K562 (cell line): ENCODE data around the gene MYOZ1. TPM values are rescaled to one million over a fixed set of nuclear protein-coding genes. Genes with fewer than 3 reads are reported as not detected.

Source experiments
- ARNT ChIP-seq, 2 experiments: fragments of 450-650 bp; IDR thresholded peaks; 2 replicates each; pipeline ENCODE4 v1.6.1; 2016; ENCODE audit warnings: mild to moderate bottlenecking in 1 of 2
- BCOR ChIP-seq: fragments of 450-650 bp; IDR thresholded peaks from 2 replicates; pipeline ENCODE4 v1.6.1; 2016
- CTBP1 ChIP-seq: fragments of 450-650 bp; IDR thresholded peaks from 2 replicates; pipeline ENCODE4 v1.6.1; 2016; ENCODE audit warnings: borderline replicate concordance
- MYBL2 ChIP-seq, 2 experiments: fragments of 450-650 bp in 1 of 2; sonication (generic) in 1 of 2; formaldehyde crosslinking in 1 of 2; IDR thresholded peaks; 2 replicates each; pipeline versions ENCODE4 v1.6.1 to v1.8.1; 2017 to 2022; ENCODE audit warnings: borderline replicate concordance in 1 of 2, inconsistent platforms in 1 of 2, low read depth in 1 of 2, mild to moderate bottlenecking in 1 of 2, missing genetic modification reagents in 1 of 2, moderate library complexity in 1 of 2
- PRMT5 ChIP-seq: sonication (generic); formaldehyde crosslinking; IDR thresholded peaks from 2 replicates; pipeline ENCODE4 v1.5.0; 2020; ENCODE audit warnings: missing genetic modification reagents
- PTBP1 ChIP-seq: fragments of 200-400 bp; formaldehyde crosslinking; IDR thresholded peaks from 2 replicates; pipeline ENCODE4 v1.6.1; 2017; ENCODE audit warnings: low read depth, low read length
- RAD51 ChIP-seq: fragments of 450-650 bp; IDR thresholded peaks from 2 replicates; pipeline ENCODE4 v1.7.1; 2016; ENCODE audit warnings: low read depth, mild to moderate bottlenecking, borderline replicate concordance
- ZNF24 ChIP-seq: fragments of 450-650 bp; IDR thresholded peaks from 2 replicates; pipeline ENCODE4 v1.6.1; 2016
- ZNF311 ChIP-seq: fragments of 250-450 bp; sonication (Bioruptor Pico); IDR thresholded peaks from 2 replicates; pipeline ENCODE4 v1.4.0; 2020; ENCODE audit warnings: mild to moderate bottlenecking, moderate library complexity
- ZNF507 ChIP-seq: conservative IDR thresholded peaks from 2 replicates; pipeline ENCODE4 v1.6.1; 2017; ENCODE audit warnings: missing genetic modification characterization, missing compliant biosample characterization
- polyA plus RNA-seq, 8 experiments: library from polyadenylated mRNA; depleted of rRNA in 4 of 8; stranded (reverse) in 5 of 8; unstranded in 3 of 8; fragments of >200 nt; fragmentation: Nextera tagmentation in 2 of 8; fragmentation: Illumina TruSeq in 1 of 8; extraction: Ambion mirVana in 2 of 8; extraction: Trizol in 1 of 8; gene quantifications; 2 replicates each; pipeline versions ENCODE4 v1.2.1 to v1.2.3, GENCODE V29; 2011 to 2014; ENCODE audit warnings: inconsistent platforms in 1 of 8, missing spikeins in 1 of 8
- total RNA-seq, 7 experiments: library from RNA; depleted of rRNA in 6 of 7; stranded (reverse); fragments of >200 nt in 6 of 7; fragmentation: Illumina TruSeq in 2 of 7; extraction: Trizol in 2 of 7; gene quantifications; 2 replicates each; pipeline versions ENCODE4 v1.2.1 to v1.2.3, GENCODE V29; 2011 to 2021; ENCODE audit warnings: low replicate concordance in 1 of 7
- TF ChIP-seq, protein P1 (sequence below): fragments of 250-450 bp; sonication (Bioruptor Pico); IDR thresholded peaks from 2 replicates; pipeline ENCODE4 v1.9.0; 2021; ENCODE audit warnings: mild to moderate bottlenecking, inconsistent platforms
- TF ChIP-seq, protein P2 (sequence below), 2 experiments: fragments of 450-650 bp; IDR thresholded peaks; 2 replicates each; pipeline ENCODE4 v1.6.1; 2016
- TF ChIP-seq, protein P3 (sequence below): sonication (generic); IDR thresholded peaks from 2 replicates; pipeline ENCODE4 v1.6.1; 2016
- TF ChIP-seq, protein P4 (sequence below): fragments of 450-650 bp; IDR thresholded peaks from 2 replicates; pipeline ENCODE4 v1.6.1; 2018; ENCODE audit not compliant: partially characterized antibody
- TF ChIP-seq, protein P5 (sequence below): fragments of 450-650 bp; formaldehyde crosslinking; IDR thresholded peaks from 2 replicates; pipeline ENCODE4 v1.4.0; 2020; ENCODE audit warnings: mild to moderate bottlenecking, moderate library complexity
- TF ChIP-seq, protein P6 (sequence below), 2 experiments: fragments of 450-650 bp in 1 of 2; sonication (generic) in 1 of 2; formaldehyde crosslinking; conservative IDR thresholded peaks; 2 replicates each; pipeline versions ENCODE4 v1.4.0 to v1.8.1; 2020 to 2022; ENCODE audit warnings: mild to moderate bottlenecking in 1 of 2, missing genetic modification reagents in 1 of 2

MYOZ1 gene
- total and polyA plus RNA-seq, 9 of the 15 experiments (the other 6 are each of a cell fraction or from before 2014, with no cell fraction given), result 0.03 to 0.18 (median 0.07) TPM; not detected in 5

DNA sequence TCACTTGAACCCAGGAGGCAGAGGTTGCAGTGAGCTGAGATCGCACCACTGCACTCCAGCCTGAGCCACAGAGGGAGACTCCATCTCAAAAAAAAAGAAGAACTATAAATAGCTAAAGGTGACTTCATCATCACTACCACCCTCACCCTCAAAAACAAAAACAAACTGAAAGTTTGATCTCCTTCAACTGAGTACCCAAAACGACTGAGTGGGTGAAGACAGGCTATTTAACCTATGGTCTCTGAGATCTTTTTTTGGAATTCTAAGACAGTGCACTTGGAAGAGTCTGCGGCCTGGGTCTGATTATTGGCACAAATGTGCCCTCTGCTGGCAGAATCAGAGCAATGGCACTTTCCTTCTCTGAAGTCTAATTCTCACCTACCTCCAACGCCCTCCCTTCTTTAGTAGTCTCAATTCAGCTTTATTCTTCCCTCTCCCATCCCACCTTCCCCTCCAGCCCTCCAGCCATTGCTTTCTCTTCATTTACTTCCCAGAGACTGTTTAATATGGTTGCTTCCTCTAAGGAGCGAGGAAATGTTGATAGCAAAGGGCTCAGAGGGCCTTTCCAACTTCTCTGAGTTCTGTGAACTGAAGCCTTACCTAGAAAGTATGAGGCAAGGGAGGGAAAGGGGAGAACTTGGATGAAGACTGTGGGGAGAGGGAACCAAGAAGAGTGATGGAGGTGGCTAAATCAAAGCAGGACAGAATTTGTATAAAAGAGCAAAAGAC lies 2.9 kb upstream of the MYOZ1 start (continued):
- no peak for TF ChIP-seq PRMT5 (CRISPR knock-in tag)
- TF ChIP-seq, protein P1, sequence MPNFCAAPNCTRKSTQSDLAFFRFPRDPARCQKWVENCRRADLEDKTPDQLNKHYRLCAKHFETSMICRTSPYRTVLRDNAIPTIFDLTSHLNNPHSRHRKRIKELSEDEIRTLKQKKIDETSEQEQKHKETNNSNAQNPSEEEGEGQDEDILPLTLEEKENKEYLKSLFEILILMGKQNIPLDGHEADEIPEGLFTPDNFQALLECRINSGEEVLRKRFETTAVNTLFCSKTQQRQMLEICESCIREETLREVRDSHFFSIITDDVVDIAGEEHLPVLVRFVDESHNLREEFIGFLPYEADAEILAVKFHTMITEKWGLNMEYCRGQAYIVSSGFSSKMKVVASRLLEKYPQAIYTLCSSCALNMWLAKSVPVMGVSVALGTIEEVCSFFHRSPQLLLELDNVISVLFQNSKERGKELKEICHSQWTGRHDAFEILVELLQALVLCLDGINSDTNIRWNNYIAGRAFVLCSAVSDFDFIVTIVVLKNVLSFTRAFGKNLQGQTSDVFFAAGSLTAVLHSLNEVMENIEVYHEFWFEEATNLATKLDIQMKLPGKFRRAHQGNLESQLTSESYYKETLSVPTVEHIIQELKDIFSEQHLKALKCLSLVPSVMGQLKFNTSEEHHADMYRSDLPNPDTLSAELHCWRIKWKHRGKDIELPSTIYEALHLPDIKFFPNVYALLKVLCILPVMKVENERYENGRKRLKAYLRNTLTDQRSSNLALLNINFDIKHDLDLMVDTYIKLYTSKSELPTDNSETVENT (CRISPR knock-in tag), result no peak
- TF ChIP-seq RAD51, result no peak
- TF ChIP-seq, protein P2, sequence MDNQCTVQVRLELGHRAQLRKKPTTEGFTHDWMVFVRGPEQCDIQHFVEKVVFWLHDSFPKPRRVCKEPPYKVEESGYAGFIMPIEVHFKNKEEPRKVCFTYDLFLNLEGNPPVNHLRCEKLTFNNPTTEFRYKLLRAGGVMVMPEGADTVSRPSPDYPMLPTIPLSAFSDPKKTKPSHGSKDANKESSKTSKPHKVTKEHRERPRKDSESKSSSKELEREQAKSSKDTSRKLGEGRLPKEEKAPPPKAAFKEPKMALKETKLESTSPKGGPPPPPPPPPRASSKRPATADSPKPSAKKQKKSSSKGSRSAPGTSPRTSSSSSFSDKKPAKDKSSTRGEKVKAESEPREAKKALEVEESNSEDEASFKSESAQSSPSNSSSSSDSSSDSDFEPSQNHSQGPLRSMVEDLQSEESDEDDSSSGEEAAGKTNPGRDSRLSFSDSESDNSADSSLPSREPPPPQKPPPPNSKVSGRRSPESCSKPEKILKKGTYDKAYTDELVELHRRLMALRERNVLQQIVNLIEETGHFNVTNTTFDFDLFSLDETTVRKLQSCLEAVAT (IDR thresholded peaks at IDR 0.05), result no peak
- TF ChIP-seq, protein P3, sequence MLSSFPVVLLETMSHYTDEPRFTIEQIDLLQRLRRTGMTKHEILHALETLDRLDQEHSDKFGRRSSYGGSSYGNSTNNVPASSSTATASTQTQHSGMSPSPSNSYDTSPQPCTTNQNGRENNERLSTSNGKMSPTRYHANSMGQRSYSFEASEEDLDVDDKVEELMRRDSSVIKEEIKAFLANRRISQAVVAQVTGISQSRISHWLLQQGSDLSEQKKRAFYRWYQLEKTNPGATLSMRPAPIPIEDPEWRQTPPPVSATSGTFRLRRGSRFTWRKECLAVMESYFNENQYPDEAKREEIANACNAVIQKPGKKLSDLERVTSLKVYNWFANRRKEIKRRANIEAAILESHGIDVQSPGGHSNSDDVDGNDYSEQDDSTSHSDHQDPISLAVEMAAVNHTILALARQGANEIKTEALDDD, result no peak
- peak; percentile 28; the same call in 1 of the 2 replicates for TF ChIP-seq ZNF24
- no peak for TF ChIP-seq BCOR
- no peak for TF ChIP-seq MYBL2 (IDR thresholded peaks at IDR 0.05; ENCODE audit: low read depth)
- TF ChIP-seq MYBL2 (CRISPR knock-in tag; IDR thresholded peaks at IDR 0.05; ENCODE audit: borderline replicate concordance), result no peak
- peak; percentile 11; the same call in 1 of the 2 replicates for TF ChIP-seq CTBP1
- TF ChIP-seq, protein P4, sequence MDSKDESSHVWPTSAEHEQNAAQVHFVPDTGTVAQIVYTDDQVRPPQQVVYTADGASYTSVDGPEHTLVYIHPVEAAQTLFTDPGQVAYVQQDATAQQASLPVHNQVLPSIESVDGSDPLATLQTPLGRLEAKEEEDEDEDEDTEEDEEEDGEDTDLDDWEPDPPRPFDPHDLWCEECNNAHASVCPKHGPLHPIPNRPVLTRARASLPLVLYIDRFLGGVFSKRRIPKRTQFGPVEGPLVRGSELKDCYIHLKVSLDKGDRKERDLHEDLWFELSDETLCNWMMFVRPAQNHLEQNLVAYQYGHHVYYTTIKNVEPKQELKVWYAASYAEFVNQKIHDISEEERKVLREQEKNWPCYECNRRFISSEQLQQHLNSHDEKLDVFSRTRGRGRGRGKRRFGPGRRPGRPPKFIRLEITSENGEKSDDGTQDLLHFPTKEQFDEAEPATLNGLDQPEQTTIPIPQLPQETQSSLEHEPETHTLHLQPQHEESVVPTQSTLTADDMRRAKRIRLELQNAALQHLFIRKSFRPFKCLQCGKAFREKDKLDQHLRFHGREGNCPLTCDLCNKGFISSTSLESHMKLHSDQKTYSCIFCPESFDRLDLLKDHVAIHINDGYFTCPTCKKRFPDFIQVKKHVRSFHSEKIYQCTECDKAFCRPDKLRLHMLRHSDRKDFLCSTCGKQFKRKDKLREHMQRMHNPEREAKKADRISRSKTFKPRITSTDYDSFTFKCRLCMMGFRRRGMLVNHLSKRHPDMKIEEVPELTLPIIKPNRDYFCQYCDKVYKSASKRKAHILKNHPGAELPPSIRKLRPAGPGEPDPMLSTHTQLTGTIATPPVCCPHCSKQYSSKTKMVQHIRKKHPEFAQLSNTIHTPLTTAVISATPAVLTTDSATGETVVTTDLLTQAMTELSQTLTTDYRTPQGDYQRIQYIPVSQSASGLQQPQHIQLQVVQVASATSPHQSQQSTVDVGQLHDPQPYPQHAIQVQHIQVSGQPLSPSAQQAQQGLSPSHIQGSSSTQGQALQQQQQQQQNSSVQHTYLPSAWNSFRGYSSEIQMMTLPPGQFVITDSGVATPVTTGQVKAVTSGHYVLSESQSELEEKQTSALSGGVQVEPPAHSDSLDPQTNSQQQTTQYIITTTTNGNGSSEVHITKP, result peak; percentile 97
- TF ChIP-seq, protein P5, sequence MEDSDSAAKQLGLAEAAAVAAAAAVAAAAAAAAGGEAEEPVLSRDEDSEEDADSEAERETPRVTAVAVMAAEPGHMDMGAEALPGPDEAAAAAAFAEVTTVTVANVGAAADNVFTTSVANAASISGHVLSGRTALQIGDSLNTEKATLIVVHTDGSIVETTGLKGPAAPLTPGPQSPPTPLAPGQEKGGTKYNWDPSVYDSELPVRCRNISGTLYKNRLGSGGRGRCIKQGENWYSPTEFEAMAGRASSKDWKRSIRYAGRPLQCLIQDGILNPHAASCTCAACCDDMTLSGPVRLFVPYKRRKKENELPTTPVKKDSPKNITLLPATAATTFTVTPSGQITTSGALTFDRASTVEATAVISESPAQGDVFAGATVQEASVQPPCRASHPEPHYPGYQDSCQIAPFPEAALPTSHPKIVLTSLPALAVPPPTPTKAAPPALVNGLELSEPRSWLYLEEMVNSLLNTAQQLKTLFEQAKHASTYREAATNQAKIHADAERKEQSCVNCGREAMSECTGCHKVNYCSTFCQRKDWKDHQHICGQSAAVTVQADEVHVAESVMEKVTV (CRISPR knock-in tag), result peak; percentile 97
- TF ChIP-seq ARNT (IDR thresholded peaks at IDR 0.05), result peak in 1 of 2 experiments; percentile 44; a peak in 1 of 4 replicates
- no peak for TF ChIP-seq ZNF507
- TF ChIP-seq, protein P6, sequence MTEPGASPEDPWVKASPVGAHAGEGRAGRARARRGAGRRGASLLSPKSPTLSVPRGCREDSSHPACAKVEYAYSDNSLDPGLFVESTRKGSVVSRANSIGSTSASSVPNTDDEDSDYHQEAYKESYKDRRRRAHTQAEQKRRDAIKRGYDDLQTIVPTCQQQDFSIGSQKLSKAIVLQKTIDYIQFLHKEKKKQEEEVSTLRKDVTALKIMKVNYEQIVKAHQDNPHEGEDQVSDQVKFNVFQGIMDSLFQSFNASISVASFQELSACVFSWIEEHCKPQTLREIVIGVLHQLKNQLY (CRISPR knock-in tag; conservative IDR thresholded peaks at IDR 0.05), result no peak
- no peak for TF ChIP-seq PTBP1
- TF ChIP-seq ZNF311 (CRISPR knock-in tag), result no peak
